ENCODE measurements around the gene ZNF672. TPM values are rescaled to one million over a fixed set of nuclear protein-coding genes. Genes with fewer than 3 reads are reported as not detected.

The ZNF672 gene
- total RNA-seq, 1 experiment from 2014 or later = 27.6 TPM

DNA sequence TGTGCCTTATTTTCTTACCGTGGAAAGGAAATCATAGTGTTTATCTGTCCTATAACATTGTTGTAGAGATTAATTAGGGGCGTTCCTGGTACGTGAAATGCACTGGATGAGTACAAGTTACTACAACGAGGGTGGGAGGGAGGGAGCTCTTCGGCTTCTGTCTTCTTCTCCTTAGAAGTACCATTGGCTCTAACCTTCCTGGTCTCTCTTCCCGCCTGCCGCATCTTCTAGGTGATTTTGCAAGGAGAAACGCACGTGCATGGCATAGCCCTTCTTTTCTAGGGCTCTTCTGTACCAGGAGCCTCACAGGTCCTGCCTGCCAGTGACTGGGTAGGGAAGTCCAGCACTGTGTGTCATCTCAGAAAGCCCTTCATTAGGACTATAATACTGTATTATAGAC is 29.1 kb upstream of the ZNF672 start:
- peaks cover 0 to 6% of the 10 kb centered on the region in 2 experiments; a peak in 3 of 4 replicates for H3K36me3 ChIP-seq (ENCODE audit: control insufficient read depth in 1 of 2, insufficient read depth in 2 of 2, low read length in 2 of 2)
- H3K27me3 ChIP-seq (ENCODE audit: insufficient read depth, low read length) = no peaks in the 10 kb centered on the region
- intact Hi-C loops (cut with micrococcal nuclease) = loop anchor here (5.0 kb wide), 1 partner anchor 1127 kb away; no protein-coding TSS in a partner anchor
- H2AFZ ChIP-seq (ENCODE audit: low read depth, low read length, poor library complexity, severe bottlenecking) = no peak overlapping the region
- no peak overlapping the region for H3K9ac ChIP-seq (ENCODE audit: low read length)
- no peaks in the 10 kb centered on the region for H3K4me1 ChIP-seq (ENCODE audit: control insufficient read depth in 1 of 2, insufficient read depth in 2 of 2, low read length in 2 of 2)
- ChIA-PET RAD21 (ENCODE audit: low non-redundant PET in 1 of 2, low total read pairs in 2 of 2, uncharacterized antibody in 2 of 2, unreplicated experiment in 2 of 2) (no interaction called here), POLR2A (no interaction called here), CTCF (no interaction called here)
- no peaks in the 10 kb centered on the region for H4K20me1 ChIP-seq (ENCODE audit: insufficient read depth)
- DNase-seq (ENCODE audit: low read depth, low spot score) (no peak), ATAC-seq (no peak)
- H3K9me3 ChIP-seq (ENCODE audit: control insufficient read depth in 1 of 2, insufficient read depth in 1 of 2, low read depth in 1 of 2, low read length in 2 of 2) = no peaks in the 10 kb centered on the region
- TF ChIP-seq SIN3A (IDR thresholded peaks at IDR 0.05; ENCODE audit: low read depth) = no peak
- no peak for TF ChIP-seq JUND (IDR thresholded peaks at IDR 0.05)
- TF ChIP-seq EZH2phosphoT487 (IDR thresholded peaks at IDR 0.05; ENCODE audit: borderline replicate concordance) = no peak
- TF ChIP-seq ZFX (IDR thresholded peaks at IDR 0.05) = no peak
- no peak for TF ChIP-seq POLR2AphosphoS5 (IDR thresholded peaks at IDR 0.05; ENCODE audit: low read depth, low read length)
- TF ChIP-seq POLR2A (IDR thresholded peaks at IDR 0.05; ENCODE audit: borderline replicate concordance, extremely low read depth, insufficient read depth, insufficient read length) = no peak
- TF ChIP-seq SP1 (IDR thresholded peaks at IDR 0.05; ENCODE audit: low read depth) = no peak
- TF ChIP-seq, protein P1, sequence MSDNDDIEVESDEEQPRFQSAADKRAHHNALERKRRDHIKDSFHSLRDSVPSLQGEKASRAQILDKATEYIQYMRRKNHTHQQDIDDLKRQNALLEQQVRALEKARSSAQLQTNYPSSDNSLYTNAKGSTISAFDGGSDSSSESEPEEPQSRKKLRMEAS (IDR thresholded peaks at IDR 0.05) = no peak
- TF ChIP-seq, protein P2, sequence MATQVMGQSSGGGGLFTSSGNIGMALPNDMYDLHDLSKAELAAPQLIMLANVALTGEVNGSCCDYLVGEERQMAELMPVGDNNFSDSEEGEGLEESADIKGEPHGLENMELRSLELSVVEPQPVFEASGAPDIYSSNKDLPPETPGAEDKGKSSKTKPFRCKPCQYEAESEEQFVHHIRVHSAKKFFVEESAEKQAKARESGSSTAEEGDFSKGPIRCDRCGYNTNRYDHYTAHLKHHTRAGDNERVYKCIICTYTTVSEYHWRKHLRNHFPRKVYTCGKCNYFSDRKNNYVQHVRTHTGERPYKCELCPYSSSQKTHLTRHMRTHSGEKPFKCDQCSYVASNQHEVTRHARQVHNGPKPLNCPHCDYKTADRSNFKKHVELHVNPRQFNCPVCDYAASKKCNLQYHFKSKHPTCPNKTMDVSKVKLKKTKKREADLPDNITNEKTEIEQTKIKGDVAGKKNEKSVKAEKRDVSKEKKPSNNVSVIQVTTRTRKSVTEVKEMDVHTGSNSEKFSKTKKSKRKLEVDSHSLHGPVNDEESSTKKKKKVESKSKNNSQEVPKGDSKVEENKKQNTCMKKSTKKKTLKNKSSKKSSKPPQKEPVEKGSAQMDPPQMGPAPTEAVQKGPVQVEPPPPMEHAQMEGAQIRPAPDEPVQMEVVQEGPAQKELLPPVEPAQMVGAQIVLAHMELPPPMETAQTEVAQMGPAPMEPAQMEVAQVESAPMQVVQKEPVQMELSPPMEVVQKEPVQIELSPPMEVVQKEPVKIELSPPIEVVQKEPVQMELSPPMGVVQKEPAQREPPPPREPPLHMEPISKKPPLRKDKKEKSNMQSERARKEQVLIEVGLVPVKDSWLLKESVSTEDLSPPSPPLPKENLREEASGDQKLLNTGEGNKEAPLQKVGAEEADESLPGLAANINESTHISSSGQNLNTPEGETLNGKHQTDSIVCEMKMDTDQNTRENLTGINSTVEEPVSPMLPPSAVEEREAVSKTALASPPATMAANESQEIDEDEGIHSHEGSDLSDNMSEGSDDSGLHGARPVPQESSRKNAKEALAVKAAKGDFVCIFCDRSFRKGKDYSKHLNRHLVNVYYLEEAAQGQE (IDR thresholded peaks at IDR 0.05; ENCODE audit: low read depth) = no peak
- TF ChIP-seq EZH2 (IDR thresholded peaks at IDR 0.05) = no peak
- no peak for TF ChIP-seq TCF7L2 (IDR thresholded peaks at IDR 0.05; ENCODE audit: borderline replicate concordance, extremely low read depth, insufficient read depth, insufficient read length)
- TF ChIP-seq SRF (IDR thresholded peaks at IDR 0.05; ENCODE audit: low read depth) = no peak
- TF ChIP-seq CEBPB (IDR thresholded peaks at IDR 0.05; ENCODE audit: low read depth) = no peak
- TF ChIP-seq FOSL1 (IDR thresholded peaks at IDR 0.05; ENCODE audit: low read depth) = no peak
- H3K27ac ChIP-seq (ENCODE audit: low read depth, low read length) = no peak overlapping the region
- no peak overlapping the region for H3K4me3 ChIP-seq (replicated peaks in 1 of 2; ENCODE audit: low read depth in 1 of 2, low read length in 2 of 2)
- BruUV-seq (replicated peaks) = no TSS peak
- H3K9me2 ChIP-seq (ENCODE audit: insufficient read depth) = no peaks in the 10 kb centered on the region
- H3K4me2 ChIP-seq (ENCODE audit: low read length) = no peak overlapping the region
- no peaks in the 10 kb centered on the region for H3K79me2 ChIP-seq (ENCODE audit: insufficient read depth, low read length)
